Bronchial epithelial cell (primary cell): ENCODE results near the gene SCGB1A1. TPM values are rescaled to one million over a fixed set of nuclear protein-coding genes. Genes with fewer than 3 reads are reported as not detected.

ENCODE experiments used
- DNase-seq: peaks from one replicate; pipeline ENCODE4 v3.0.0-alpha.2; 2010; ENCODE audit warnings: low read depth
- FAIRE-seq: peaks from 2 replicates; lab custom pipeline; 2011; peaks lifted over from hg19 to GRCh38; lab: Jason Lieb, UNC
- H3K27me3 ChIP-seq: 2 replicates; pipeline ENCODE4 v1.5.1; 2011; ENCODE audit warnings: low read length; ENCODE audit not compliant: control insufficient read depth, insufficient read depth
- H3K36me3 ChIP-seq: 2 replicates; pipeline ENCODE4 v1.5.1; 2011; ENCODE audit warnings: low read length; ENCODE audit not compliant: control insufficient read depth, insufficient read depth
- H3K4me3 ChIP-seq: 2 replicates; pipeline ENCODE4 v1.5.1; 2011; ENCODE audit warnings: mild to moderate bottlenecking, low read depth, low read length, control low read depth
- CTCF ChIP-seq: IDR thresholded peaks from 2 replicates; pipeline ENCODE4 v1.5.1; 2011; ENCODE audit warnings: mild to moderate bottlenecking, moderate library complexity, low read length, control low read depth, inconsistent platforms; ENCODE audit not compliant: insufficient read depth, severe bottlenecking
- total RNA-seq: library from RNA; depleted of rRNA; stranded (reverse); fragments of >200 nt; gene quantifications from 2 replicates; pipeline ENCODE4 v1.2.1, GENCODE V29; 2014

SCGB1A1 gene
- total RNA-seq, 1 donor from 2014 or later = not detected

GRCh38 chr11:62435846-62436660, 17.2 kb downstream of the SCGB1A1 start:
- FAIRE-seq = no peak
- no peak for TF ChIP-seq CTCF
- Histone ChIP-seq H3K27me3 (no peaks in the 10 kb centered on the region), H3K4me3 (no peak overlapping the region), H3K36me3 (no peaks in the 10 kb centered on the region)
- no peak for DNase-seq

GRCh38 chr11:62437616-62438015, 18.8 kb downstream of the SCGB1A1 start:
- no peak for DNase-seq
- Histone ChIP-seq H3K4me3 (no peak overlapping the region), H3K27me3 (no peaks in the 10 kb centered on the region), H3K36me3 (no peaks in the 10 kb centered on the region)
- TF ChIP-seq CTCF = no peak
- FAIRE-seq = no peak

- no peak for FAIRE-seq
- H3K4me3 ChIP-seq = no peak overlapping the region
- DNase-seq = no peak
These were observed 19.8 kb downstream of the SCGB1A1 start for GRCh38 chr11:62438641-62439040.

GRCh38 chr11:62439785-62440602, 21.2 kb downstream of the SCGB1A1 start:
- no peak overlapping the region for H3K4me3 ChIP-seq
- H3K36me3 ChIP-seq = no peaks in the 10 kb centered on the region
- FAIRE-seq (no peak), DNase-seq (no peak)
- no peaks in the 10 kb centered on the region for H3K27me3 ChIP-seq
- TF ChIP-seq CTCF = no peak

More at GRCh38 chr11:62438641-62439040, 19.8 kb downstream of the SCGB1A1 start:
- no peaks in the 10 kb centered on the region for H3K27me3 ChIP-seq
- TF ChIP-seq CTCF = no peak
- H3K36me3 ChIP-seq = no peaks in the 10 kb centered on the region

GRCh38 chr11:62443390-62444235, 24.8 kb downstream of the SCGB1A1 start:
- FAIRE-seq (no peak), DNase-seq (no peak)
- Histone ChIP-seq H3K36me3 (no peaks in the 10 kb centered on the region), H3K4me3 (no peak overlapping the region), H3K27me3 (no peaks in the 10 kb centered on the region)
- no peak for TF ChIP-seq CTCF
